GM18867 (cell line): ENCODE measurements around the gene VPREB3.
"Not testable (repeated sequence)": the region's sequence is repeated elsewhere in the genome, so short reads cannot be mapped to it uniquely, and the experiment has no call there.

Source experiments
- ATAC-seq: cut with Tn5 transposase; IDR thresholded peaks from one replicate; pipeline ENCODE4 v1.9.1; 2021; ENCODE audit warnings: mild to moderate bottlenecking, moderate library complexity; ENCODE audit not compliant: unreplicated experiment

Gene VPREB3

GRCh38 chr22:23744485-23744884 is 9.7 kb downstream of the VPREB3 start:
- no peak for ATAC-seq

- ATAC-seq = no peak
Measured at GRCh38 chr22:23744001-23744400, 10.2 kb downstream of the VPREB3 start.

GRCh38 chr22:23743303-23743705 is 10.9 kb downstream of the VPREB3 start:
- no peak for ATAC-seq

GRCh38 chr22:23742505-23743264 is 11.5 kb downstream of the VPREB3 start:
- ATAC-seq = no peak

GRCh38 chr22:23737696-23738095 is 16.5 kb downstream of the VPREB3 start:
- no peak for ATAC-seq

- ATAC-seq = not testable (repeated sequence)
Measured at GRCh38 chr22:23728108-23728507, 26.1 kb downstream of the VPREB3 start.

GRCh38 chr22:23722724-23723123 is 31.5 kb downstream of the VPREB3 start:
- no peak for ATAC-seq

- no peak for ATAC-seq
Measured at GRCh38 chr22:23722160-23722559, 32.1 kb downstream of the VPREB3 start.

GRCh38 chr22:23720855-23721254 is 33.4 kb downstream of the VPREB3 start:
- ATAC-seq = no peak

- no peak for ATAC-seq
Measured at GRCh38 chr22:23718371-23719165, 35.7 kb downstream of the VPREB3 start.

GRCh38 chr22:23716811-23717801 is 37.1 kb downstream of the VPREB3 start:
- peak; percentile 89 for ATAC-seq

- no peak for ATAC-seq
Measured at GRCh38 chr22:23715806-23716375, 38.3 kb downstream of the VPREB3 start.

GRCh38 chr22:23714596-23715578 is 39.3 kb downstream of the VPREB3 start:
- no peak for ATAC-seq

GRCh38 chr22:23713696-23714595 is 40.3 kb downstream of the VPREB3 start:
- ATAC-seq = no peak

GRCh38 chr22:23712256-23712655 is 42.0 kb downstream of the VPREB3 start:
- ATAC-seq = no peak

GRCh38 chr22:23709107-23709506 is 45.1 kb downstream of the VPREB3 start:
- no peak for ATAC-seq

- no peak for ATAC-seq
Measured at GRCh38 chr22:23708270-23708669, 46.0 kb downstream of the VPREB3 start.

GRCh38 chr22:23705358-23705757 is 48.9 kb downstream of the VPREB3 start:
- no peak for ATAC-seq
